Uterus (tissue), 4 donors: ENCODE results near the gene FZD10. TPM values are rescaled to one million over a fixed set of nuclear protein-coding genes. Genes with fewer than 3 reads are reported as not detected.

ENCODE experiments used
- DNase-seq, 2 donors: peaks; one replicate each; pipeline ENCODE4 v3.0.0-alpha.2; 2019 to 2020
- H3K27ac ChIP-seq, 2 donors: fragments of 200-600 bp; sonication (generic); 1 replicate in 1 of 2; 2 replicates in 1 of 2; pipeline ENCODE4 v1.5.1; 2016 to 2018
- H3K27me3 ChIP-seq, 2 donors: fragments of 200-600 bp; sonication (generic); one replicate each; pipeline ENCODE4 v1.5.1; 2018 to 2019; ENCODE audit warnings: control low read depth in 1 of 2
- H3K36me3 ChIP-seq, 2 donors: fragments of 200-600 bp; sonication (generic); one replicate each; pipeline ENCODE4 v1.5.1; 2019; ENCODE audit warnings: control low read depth in 1 of 2
- H3K4me1 ChIP-seq, 2 donors: fragments of 200-600 bp; sonication (generic); one replicate each; pipeline ENCODE4 v1.5.1; 2018 to 2019; ENCODE audit warnings: control low read depth in 1 of 2
- H3K4me3 ChIP-seq, 2 donors: fragments of 200-600 bp; sonication (generic); 1 replicate in 1 of 2; 2 replicates in 1 of 2; pipeline ENCODE4 v1.5.1; 2018 to 2019; ENCODE audit warnings: mild to moderate bottlenecking in 1 of 2
- H3K9me3 ChIP-seq, 2 donors: fragments of 200-600 bp; sonication (generic); one replicate each; pipeline ENCODE4 v1.5.1; 2019; ENCODE audit warnings: control low read depth in 1 of 2
- CTCF ChIP-seq, 4 experiments: fragments of 200-600 bp in 2 of 4; fragments of 450-650 bp in 2 of 4; sonication (generic) in 2 of 4; IDR thresholded peaks; one replicate each; pipeline ENCODE4 v1.5.1; 2016 to 2019; ENCODE audit warnings: antibody characterized with exemption in 4 of 4, mild to moderate bottlenecking in 2 of 4, moderate library complexity in 1 of 4
- POLR2A ChIP-seq, 2 donors: fragments of 450-650 bp; IDR thresholded peaks; one replicate each; pipeline ENCODE4 v1.6.1; 2016; ENCODE audit warnings: antibody characterized with exemption in 2 of 2, mild to moderate bottlenecking in 1 of 2, moderate library complexity in 1 of 2
- intact Hi-C: fragments of 100-400 bp; cut with DNase I; formaldehyde crosslinking; loops from one replicate; pipeline ENCODE4 v1.15.1; 2023; ENCODE audit warnings: low total_unique reads
- total RNA-seq, 4 donors: library from RNA; depleted of rRNA in 3 of 4; stranded (reverse); fragments of >200 nt in 3 of 4; gene quantifications; one replicate each; pipeline versions ENCODE4 v1.1.0 to v1.2.4, GENCODE V29; 2014 to 2023
- donor health status: DM: yes; HTN: yes; CAD: no.

Gene FZD10
- total RNA-seq, 4 donors from 2014 or later: 1.4 to 11.3 (median 1.9) TPM

DNA sequence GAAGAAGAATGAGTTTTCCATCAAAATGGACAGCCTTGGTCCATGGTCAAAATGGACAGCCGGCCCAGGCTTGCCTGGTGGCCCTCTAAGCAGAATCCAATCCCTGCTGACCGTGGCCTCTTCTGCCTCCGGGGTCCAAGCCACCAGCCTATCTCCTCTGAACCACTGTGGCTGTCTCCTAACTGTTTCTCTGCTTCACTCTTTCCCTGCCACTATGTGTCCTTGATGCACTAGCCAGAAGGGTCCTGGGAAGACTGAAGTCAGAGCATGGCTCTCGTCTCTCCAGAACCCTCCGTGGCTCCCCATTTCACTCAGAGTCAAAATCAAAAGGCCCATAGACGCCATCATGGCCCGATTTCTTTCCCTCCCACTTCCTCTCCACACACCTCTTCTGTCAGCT is 8.5 kb upstream of the FZD10 start:
- H3K27ac ChIP-seq: no peak overlapping the region
- H3K27me3 ChIP-seq: no peaks in the 10 kb centered on the region
- no peak overlapping the region for H3K4me3 ChIP-seq
- H3K4me1 ChIP-seq: no peaks in the 10 kb centered on the region
- H3K9me3 ChIP-seq: no peaks in the 10 kb centered on the region
- DNase-seq: no peak
- no peaks in the 10 kb centered on the region for H3K36me3 ChIP-seq
- TF ChIP-seq CTCF (IDR thresholded peaks at IDR 0.05): no peak
- TF ChIP-seq POLR2A (IDR thresholded peaks at IDR 0.05): no peak
- intact Hi-C loops: no loop called here

DNA sequence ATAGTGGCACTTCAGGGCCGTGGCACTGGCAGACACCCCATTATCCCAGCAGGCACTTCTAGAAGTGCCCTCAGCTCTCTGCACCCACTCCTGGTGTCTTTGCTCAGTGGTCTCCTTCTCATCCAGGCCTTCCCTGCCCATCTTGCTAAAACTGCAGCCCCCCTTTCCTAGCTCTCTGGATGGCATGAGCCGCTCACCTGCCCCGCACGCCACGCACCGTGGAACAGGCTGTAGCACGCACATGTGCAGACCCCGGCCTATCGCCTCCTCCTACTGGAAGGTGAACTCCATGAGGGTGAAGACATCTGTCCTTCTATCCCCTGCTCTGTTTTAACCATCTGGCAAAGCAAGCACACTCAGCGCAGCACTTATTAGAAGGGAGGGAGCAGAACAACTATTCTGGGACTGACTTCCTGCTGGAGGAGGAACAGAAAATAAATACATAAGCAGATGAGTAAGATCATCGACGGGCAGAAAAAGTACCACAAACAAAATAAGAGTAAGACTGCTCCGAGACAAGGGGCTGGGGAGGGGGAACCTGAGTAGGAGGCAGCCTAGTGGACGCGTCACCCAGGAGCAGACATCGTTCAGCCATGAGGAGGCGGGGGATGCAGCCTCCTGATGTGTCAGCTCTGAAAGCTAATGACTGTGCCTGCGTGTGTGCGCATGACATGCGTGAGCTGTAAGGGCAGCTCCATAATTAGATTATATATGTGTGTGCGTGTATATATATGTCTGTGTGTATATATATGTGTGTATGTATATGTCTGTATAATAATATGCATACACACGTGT is 7.8 kb upstream of the FZD10 start:
- DNase-seq: no peak
- Histone ChIP-seq H3K4me3 (no peak overlapping the region), H3K36me3 (no peaks in the 10 kb centered on the region), H3K4me1 (no peaks in the 10 kb centered on the region), H3K9me3 (no peaks in the 10 kb centered on the region), H3K27me3 (no peaks in the 10 kb centered on the region), H3K27ac (no peak overlapping the region)
- intact Hi-C loops: no loop called here
- no peak for TF ChIP-seq CTCF (IDR thresholded peaks at IDR 0.05)
- TF ChIP-seq POLR2A (IDR thresholded peaks at IDR 0.05): no peak

DNA sequence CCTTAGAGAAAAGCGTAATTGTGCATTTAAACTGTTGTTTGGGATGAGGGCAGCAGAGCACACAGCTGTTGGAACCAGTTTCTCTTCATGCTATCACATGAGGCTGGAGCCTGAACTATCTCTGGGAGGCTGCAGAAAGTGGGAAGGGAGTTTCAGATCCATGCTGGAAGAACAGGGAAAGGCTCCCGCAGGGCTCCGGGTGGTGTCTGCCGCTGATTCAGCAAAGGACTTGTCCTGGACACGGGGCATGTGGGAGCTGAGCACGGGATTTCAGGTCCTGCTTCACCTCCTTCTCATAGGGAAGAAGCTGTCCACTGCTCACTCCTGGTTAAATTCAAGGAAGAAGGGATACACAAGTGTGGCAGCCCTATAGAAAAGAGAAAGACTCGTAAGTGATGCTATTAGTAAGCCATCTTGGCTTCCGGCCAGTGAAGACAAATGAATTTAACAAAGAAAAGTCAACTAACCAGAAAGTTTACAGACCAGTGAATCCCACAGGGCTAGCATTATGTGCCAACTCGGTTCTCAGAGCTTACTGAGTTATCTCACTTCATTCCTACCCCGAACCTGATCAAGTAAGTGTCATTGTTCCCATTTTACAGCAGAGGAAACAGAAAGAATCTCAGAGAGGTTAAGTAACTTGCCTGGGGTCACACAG is 6.7 kb upstream of the FZD10 start:
- intact Hi-C loops: no loop called here
- no peak for TF ChIP-seq CTCF (IDR thresholded peaks at IDR 0.05)
- Histone ChIP-seq H3K36me3 (no peaks in the 10 kb centered on the region), H3K9me3 (no peaks in the 10 kb centered on the region), H3K4me3 (no peak overlapping the region), H3K27ac (no peak overlapping the region), H3K4me1 (no peaks in the 10 kb centered on the region), H3K27me3 (no peaks in the 10 kb centered on the region)
- DNase-seq: no peak

GRCh38 chr12:130156652-130157275 is 5.5 kb upstream of the FZD10 start:
- no peak overlapping the region for H3K27ac ChIP-seq
- no peaks in the 10 kb centered on the region for H3K27me3 ChIP-seq
- peaks cover 0 to 10% of the 10 kb centered on the region in 2 donors for H3K4me1 ChIP-seq
- TF ChIP-seq CTCF (IDR thresholded peaks at IDR 0.05): no peak
- intact Hi-C loops: no loop called here
- H3K4me3 ChIP-seq: no peak overlapping the region
- no peak for DNase-seq
- H3K36me3 ChIP-seq: no peaks in the 10 kb centered on the region
- H3K9me3 ChIP-seq: no peaks in the 10 kb centered on the region
